Testis (tissue), 3 donors: Measurements from ENCODE around the gene ASCC2. TPM values are rescaled to one million over a fixed set of nuclear protein-coding genes. Genes with fewer than 3 reads are reported as not detected.

Source experiments
- DNase-seq: peaks from one replicate; pipeline ENCODE4 v3.0.0-alpha.2; 2019
- H3K27ac ChIP-seq, 2 donors: fragments of 200-600 bp; sonication (generic); one replicate each; pipeline ENCODE4 v1.5.1; 2019
- H3K27me3 ChIP-seq: fragments of 200-600 bp; sonication (generic); one replicate; pipeline ENCODE4 v1.5.1; 2019
- H3K36me3 ChIP-seq: fragments of 200-600 bp; sonication (generic); one replicate; pipeline ENCODE4 v1.5.1; 2017; ENCODE audit warnings: low read depth; ENCODE audit errors: missing control alignments
- H3K4me1 ChIP-seq: fragments of 200-600 bp; sonication (generic); one replicate; pipeline ENCODE4 v1.5.1; 2019
- H3K4me3 ChIP-seq, 2 donors: fragments of 200-600 bp; sonication (generic); one replicate each; pipeline ENCODE4 v1.5.1; 2017 to 2019
- H3K9me3 ChIP-seq: fragments of 200-600 bp; sonication (generic); one replicate; pipeline ENCODE4 v1.5.1; 2017
- CTCF ChIP-seq, 3 experiments: fragments of 450-650 bp in 2 of 3; fragments of 200-600 bp in 1 of 3; sonication (generic) in 1 of 3; IDR thresholded peaks; one replicate each; pipeline ENCODE4 v1.5.1; 2016 to 2019; ENCODE audit warnings: antibody characterized with exemption in 3 of 3, mild to moderate bottlenecking in 2 of 3, moderate library complexity in 1 of 3
- POLR2A ChIP-seq: fragments of 450-650 bp; IDR thresholded peaks from one replicate; pipeline ENCODE4 v1.6.1; 2017; ENCODE audit warnings: antibody characterized with exemption, mild to moderate bottlenecking, moderate library complexity
- WGBS, 2 donors: methylation state at CpG; one replicate each; pipeline ENCODE4 v1.1.5; 2018; 5-methylcytosine and 5-hydroxymethylcytosine counted together
- intact Hi-C: fragments of 100-400 bp; cut with DNase I; formaldehyde crosslinking; loops from one replicate; pipeline ENCODE4 v1.15.1; 2023; ENCODE audit warnings: low total_unique reads
- polyA plus RNA-seq: library from polyadenylated mRNA; stranded (reverse); fragments of 350-450 nt; fragmentation: Illumina TruSeq; extraction: RNeasy Lipid Tissue Mini Kit (QIAGEN cat#74804); gene quantifications from one replicate; pipeline ENCODE4 v1.2.3, GENCODE V29; 2014; ENCODE audit warnings: low read depth, low replicate concordance; ENCODE audit not compliant: insufficient read depth
- total RNA-seq, 2 donors: library from RNA; depleted of rRNA; stranded (reverse); fragments of >200 nt; gene quantifications; one replicate each; pipeline ENCODE4 v1.2.3, GENCODE V29; 2016

The ASCC2 gene
- total and polyA plus RNA-seq, 3 donors from 2014 or later: 91.5 to 108 (median 93.8) TPM

- Histone ChIP-seq H3K36me3 (no peaks in the 10 kb centered on the region), H3K4me3 (no peak overlapping the region), H3K4me1 (no peaks in the 10 kb centered on the region), H3K9me3 (no peaks in the 10 kb centered on the region), H3K27me3 (no peaks in the 10 kb centered on the region), H3K27ac (no peak overlapping the region)
- DNase-seq: no peak
- 64 to 75% methylated on average over 3 of the region's 3 CpGs for whole genome bisulfite sequencing, 2 donors
- intact Hi-C loops: no loop called here
- no peak for TF ChIP-seq CTCF (IDR thresholded peaks at IDR 0.05)
- no peak for TF ChIP-seq POLR2A
Observed at GRCh38 chr22:29848111-29848510, 10.0 kb upstream of the ASCC2 start.

- no peak for DNase-seq
- TF ChIP-seq CTCF (IDR thresholded peaks at IDR 0.05) (no peak), POLR2A (no peak)
- no peaks in the 10 kb centered on the region for H3K27me3 ChIP-seq
- 94 to 100% methylated on average over 2 of the region's 2 CpGs for WGBS, 2 donors
- intact Hi-C loops: no loop called here
- H3K4me3 ChIP-seq: no peak overlapping the region
- no peaks in the 10 kb centered on the region for H3K9me3 ChIP-seq
- H3K4me1 ChIP-seq: no peaks in the 10 kb centered on the region
- no peak overlapping the region for H3K27ac ChIP-seq
- H3K36me3 ChIP-seq: no peaks in the 10 kb centered on the region
Observed at GRCh38 chr22:29846290-29846689, 8.2 kb upstream of the ASCC2 start.

- intact Hi-C loops: no loop called here
- no peaks in the 10 kb centered on the region for H3K9me3 ChIP-seq
Observed at GRCh38 chr22:29842740-29843139, 4.7 kb upstream of the ASCC2 start.

GRCh38 chr22:29842172-29842571, 4.1 kb upstream of the ASCC2 start:
- Histone ChIP-seq H3K4me1 (peaks cover under 1% of the 10 kb centered on the region), H3K36me3 (no peaks in the 10 kb centered on the region), H3K9me3 (no peaks in the 10 kb centered on the region), H3K27me3 (no peaks in the 10 kb centered on the region), H3K27ac (no peak overlapping the region), H3K4me3 (no peak overlapping the region)
- DNase-seq: no peak
- 67 to 74% methylated on average over 2 of the region's 2 CpGs for WGBS, 2 donors
- TF ChIP-seq POLR2A: no peak
- no peak for TF ChIP-seq CTCF (IDR thresholded peaks at IDR 0.05)
- intact Hi-C loops: no loop called here

More at GRCh38 chr22:29842740-29843139, 4.7 kb upstream of the ASCC2 start:
- WGBS, 2 donors: 76 to 81% methylated on average over 2 of the region's 2 CpGs
- TF ChIP-seq CTCF (IDR thresholded peaks at IDR 0.05) (no peak), POLR2A (no peak)
- H3K4me3 ChIP-seq: no peak overlapping the region
- H3K27me3 ChIP-seq: no peaks in the 10 kb centered on the region
- no peaks in the 10 kb centered on the region for H3K4me1 ChIP-seq
- DNase-seq: no peak
- no peaks in the 10 kb centered on the region for H3K36me3 ChIP-seq
- no peak overlapping the region for H3K27ac ChIP-seq

GRCh38 chr22:29840498-29840897, 2.4 kb upstream of the ASCC2 start:
- no peaks in the 10 kb centered on the region for H3K9me3 ChIP-seq
- TF ChIP-seq POLR2A: no peak
- no peak for TF ChIP-seq CTCF (IDR thresholded peaks at IDR 0.05)
- intact Hi-C loops: no loop called here

More at GRCh38 chr22:29840498-29840897, 2.4 kb upstream of the ASCC2 start:
- H3K36me3 ChIP-seq: no peaks in the 10 kb centered on the region
- peaks cover 4% of the 10 kb centered on the region for H3K4me1 ChIP-seq
- no peak overlapping the region for H3K27ac ChIP-seq
- DNase-seq: no peak
- H3K4me3 ChIP-seq: no peak overlapping the region
- H3K27me3 ChIP-seq: no peaks in the 10 kb centered on the region
